ENCODE data around the gene HAO2.

Gene HAO2

GRCh38 chr1:119397986-119398385 is 29.4 kb downstream of the HAO2 start:
- DNase-seq (ENCODE audit: low read depth) = no peak
- TF ChIP-seq CTCF (IDR thresholded peaks at IDR 0.05; ENCODE audit: low read length, missing control alignments) = no peak
- no peak overlapping the region for H3K4me3 ChIP-seq (replicated peaks; ENCODE audit: low read depth, low read length)

- no peak overlapping the region for H3K4me3 ChIP-seq (replicated peaks; ENCODE audit: low read depth, low read length)
- no peak for DNase-seq (ENCODE audit: low read depth)
Observed at GRCh38 chr1:119404736-119405135, 36.2 kb downstream of the HAO2 start.

GRCh38 chr1:119409731-119410130 is 41.1 kb downstream of the HAO2 start:
- peak; percentile 25 for DNase-seq (ENCODE audit: low read depth)
- no peak overlapping the region for H3K4me3 ChIP-seq (replicated peaks; ENCODE audit: low read depth, low read length)
- TF ChIP-seq CTCF (IDR thresholded peaks at IDR 0.05; ENCODE audit: low read length, missing control alignments) = no peak

More at GRCh38 chr1:119404736-119405135, 36.2 kb downstream of the HAO2 start:
- no peak for TF ChIP-seq CTCF (IDR thresholded peaks at IDR 0.05; ENCODE audit: low read length, missing control alignments)

DNA sequence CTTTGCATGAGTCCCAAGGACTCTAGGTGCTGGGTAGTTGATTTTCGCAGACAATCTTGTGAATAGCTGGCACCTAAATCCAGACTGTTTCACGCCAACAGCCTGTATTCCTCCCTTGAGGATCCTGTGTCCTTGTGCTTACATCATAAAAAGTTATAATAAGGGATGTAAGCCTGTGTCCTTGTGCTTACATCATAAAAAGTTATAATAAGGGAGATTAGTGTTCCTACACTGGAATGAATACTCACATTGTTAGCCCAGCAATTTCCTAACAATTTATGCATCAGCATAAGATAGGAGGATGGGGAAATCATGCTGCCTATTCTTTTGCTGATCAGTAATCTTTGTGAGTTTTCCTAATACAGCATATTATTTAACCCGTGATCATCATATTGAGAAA is 42.4 kb downstream of the HAO2 start:
- TF ChIP-seq CTCF (IDR thresholded peaks at IDR 0.05; ENCODE audit: low read length, missing control alignments) = no peak
- DNase-seq (ENCODE audit: low read depth) = no peak
- H3K4me3 ChIP-seq (replicated peaks; ENCODE audit: low read depth, low read length) = no peak overlapping the region

- no peak for TF ChIP-seq CTCF (IDR thresholded peaks at IDR 0.05; ENCODE audit: low read length, missing control alignments)
- H3K4me3 ChIP-seq (replicated peaks; ENCODE audit: low read depth, low read length) = no peak within 1 kb of the TSS
Observed at GRCh38 chr1:119414950-119415349, 46.4 kb downstream of the HAO2 start, which contains the start of gene HSD3B2. Gene HSD3B2, plus strand, starts transcription at chr1:119415150. Its CDS starts 270 bp downstream, at chr1:119415420.

DNA sequence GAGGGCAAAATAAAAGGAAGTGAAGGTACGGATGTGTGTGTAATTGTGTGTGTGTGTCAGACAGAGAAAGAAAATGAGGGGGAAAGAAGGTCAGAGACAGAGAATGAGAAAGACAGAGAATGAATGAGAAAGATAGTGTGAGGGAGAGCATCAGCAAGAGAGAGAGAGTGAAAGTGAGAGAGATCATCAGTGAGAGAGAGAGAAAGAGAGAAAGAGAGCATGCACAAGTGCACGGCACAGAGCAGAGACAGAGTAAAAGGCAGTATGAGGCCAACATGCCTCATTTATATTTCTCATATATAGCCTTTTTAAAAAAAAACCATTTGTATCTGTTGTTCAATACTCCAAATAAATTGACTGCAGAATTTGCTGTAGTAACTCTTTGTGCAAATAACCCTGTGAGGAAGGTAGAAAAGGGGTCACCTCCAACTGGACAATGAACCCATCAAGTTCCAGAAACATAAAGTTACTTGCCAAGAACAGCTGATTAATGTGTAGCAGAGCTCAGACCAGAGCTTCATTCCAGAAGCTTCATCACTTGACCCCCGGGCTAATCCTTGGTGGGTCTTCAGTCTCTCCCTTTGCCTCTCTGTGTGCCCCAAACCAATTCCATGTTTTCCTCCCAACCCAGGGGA is 47.5 kb downstream of the HAO2 start:
- DNase-seq (ENCODE audit: low read depth) = no peak
- no peak overlapping the region for H3K4me3 ChIP-seq (replicated peaks; ENCODE audit: low read depth, low read length)
- no peak for TF ChIP-seq CTCF (IDR thresholded peaks at IDR 0.05; ENCODE audit: low read length, missing control alignments)

More at GRCh38 chr1:119414950-119415349, 46.4 kb downstream of the HAO2 start, which contains the start of gene HSD3B2:
- no peak for DNase-seq (ENCODE audit: low read depth)

DNA sequence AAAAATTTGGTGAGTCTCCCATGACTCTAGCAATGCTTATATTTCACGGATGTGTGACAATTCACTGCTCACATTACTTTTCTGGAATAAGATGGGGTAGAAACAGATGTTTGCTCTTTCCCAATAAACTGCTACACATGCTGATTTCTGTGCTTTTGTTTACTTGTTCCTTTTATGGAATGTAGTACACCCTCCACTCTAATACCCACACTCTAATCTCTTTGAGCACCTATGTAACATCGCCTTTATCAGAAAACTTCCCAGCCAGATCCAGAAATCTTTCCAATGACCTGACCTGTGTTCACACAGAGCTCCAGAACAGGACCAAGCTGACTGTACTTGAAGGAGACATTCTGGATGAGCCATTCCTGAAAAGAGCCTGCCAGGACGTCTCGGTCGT is 50.5 kb downstream of the HAO2 start:
- no peak for DNase-seq (ENCODE audit: low read depth)
- no peak for TF ChIP-seq CTCF (IDR thresholded peaks at IDR 0.05; ENCODE audit: low read length, missing control alignments)
- no peak overlapping the region for H3K4me3 ChIP-seq (replicated peaks; ENCODE audit: low read depth, low read length)
